Nephron (organoid): Measurements from ENCODE around the gene OR1A1.
"Not testable (repeated sequence)": the region's sequence is repeated elsewhere in the genome, so short reads cannot be mapped to it uniquely, and the experiment has no call there.

Experiments used
- H3K27ac Mint-ChIP-seq, 3 experiments: 2 replicates each; pipeline ENCODE4 v1.8.0; 2020; ENCODE audit warnings: mixed read lengths in 3 of 3, mild to moderate bottlenecking in 2 of 3, moderate library complexity in 1 of 3
- H3K27me3 Mint-ChIP-seq: 2 replicates; pipeline ENCODE4 v1.8.0; 2021; ENCODE audit warnings: low read depth, mild to moderate bottlenecking, moderate library complexity, mixed read lengths
- H3K36me3 Mint-ChIP-seq: 2 replicates; pipeline ENCODE4 v1.8.0; 2020; ENCODE audit warnings: low read depth, mixed read lengths
- H3K4me1 Mint-ChIP-seq: 2 replicates; pipeline ENCODE4 v1.8.0; 2020; ENCODE audit warnings: mixed read lengths
- H3K4me3 Mint-ChIP-seq, 3 experiments: 2 replicates each; pipeline ENCODE4 v1.8.0; 2020; ENCODE audit warnings: mild to moderate bottlenecking in 3 of 3, mixed read lengths in 3 of 3, moderate library complexity in 2 of 3
- H3K9me3 Mint-ChIP-seq: 2 replicates; pipeline ENCODE4 v1.8.0; 2020; ENCODE audit warnings: mixed read lengths
- CTCF ChIP-seq, 3 experiments: fragments of 200-600 bp; sonication (generic); IDR thresholded peaks; one replicate each; pipeline ENCODE4 v1.5.0; 2021; ENCODE audit warnings: antibody characterized with exemption in 3 of 3; ENCODE audit not compliant: unreplicated experiment in 3 of 3

Gene OR1A1

GRCh38 chr17:3213587-3213986 lies 6.1 kb downstream of the OR1A1 start:
- Mint-ChIP-seq H3K27ac (no peak overlapping the region), H3K36me3 (no peaks in the 10 kb centered on the region), H3K4me3 (no peak overlapping the region), H3K27me3 (peaks cover 8% of the 10 kb centered on the region), H3K4me1 (no peaks in the 10 kb centered on the region), H3K9me3 (peaks cover 12% of the 10 kb centered on the region)
- TF ChIP-seq CTCF (IDR thresholded peaks at IDR 0.05; ENCODE audit: unreplicated experiment in 3 of 3): no peak

- not testable (repeated sequence) for H3K4me3 Mint-ChIP-seq, H3K4me1 Mint-ChIP-seq, H3K36me3 Mint-ChIP-seq, H3K27ac Mint-ChIP-seq, H3K27me3 Mint-ChIP-seq
- H3K9me3 Mint-ChIP-seq: peaks cover 10% of the 10 kb centered on the region
Measured at GRCh38 chr17:3219978-3220377, 12.5 kb downstream of the OR1A1 start.

GRCh38 chr17:3221850-3222249 lies 14.4 kb downstream of the OR1A1 start:
- no peaks in the 10 kb centered on the region for H3K36me3 Mint-ChIP-seq
- H3K4me3 Mint-ChIP-seq: no peak overlapping the region
- H3K9me3 Mint-ChIP-seq: peaks cover 10% of the 10 kb centered on the region
- H3K4me1 Mint-ChIP-seq: no peaks in the 10 kb centered on the region
- H3K27ac Mint-ChIP-seq: no peak overlapping the region
- TF ChIP-seq CTCF (IDR thresholded peaks at IDR 0.05; ENCODE audit: unreplicated experiment in 3 of 3): no peak
- no peaks in the 10 kb centered on the region for H3K27me3 Mint-ChIP-seq

- H3K27ac Mint-ChIP-seq: no peak overlapping the region
- no peak overlapping the region for H3K4me3 Mint-ChIP-seq
- H3K27me3 Mint-ChIP-seq: no peaks in the 10 kb centered on the region
- H3K4me1 Mint-ChIP-seq: no peaks in the 10 kb centered on the region
- peaks cover 14% of the 10 kb centered on the region for H3K9me3 Mint-ChIP-seq
- no peak for TF ChIP-seq CTCF (IDR thresholded peaks at IDR 0.05; ENCODE audit: unreplicated experiment in 3 of 3)
- H3K36me3 Mint-ChIP-seq: no peaks in the 10 kb centered on the region
Measured at GRCh38 chr17:3222505-3222904, 15.0 kb downstream of the OR1A1 start.

- H3K9me3 Mint-ChIP-seq: peaks cover 11% of the 10 kb centered on the region
- not testable (repeated sequence) for H3K4me1 Mint-ChIP-seq, H3K27ac Mint-ChIP-seq, H3K36me3 Mint-ChIP-seq, H3K27me3 Mint-ChIP-seq, H3K4me3 Mint-ChIP-seq
Measured at GRCh38 chr17:3224721-3225352, 17.4 kb downstream of the OR1A1 start.

- H3K4me1 Mint-ChIP-seq, H3K27ac Mint-ChIP-seq, H3K36me3 Mint-ChIP-seq, H3K4me3 Mint-ChIP-seq, H3K9me3 Mint-ChIP-seq, H3K27me3 Mint-ChIP-seq: not testable (repeated sequence)
Measured at GRCh38 chr17:3232300-3232699, 24.8 kb downstream of the OR1A1 start.

GRCh38 chr17:3238685-3239084 lies 31.2 kb downstream of the OR1A1 start:
- not testable (repeated sequence) for H3K9me3 Mint-ChIP-seq, H3K4me3 Mint-ChIP-seq, H3K27me3 Mint-ChIP-seq, H3K27ac Mint-ChIP-seq, H3K36me3 Mint-ChIP-seq, H3K4me1 Mint-ChIP-seq

- H3K27me3 Mint-ChIP-seq, H3K9me3 Mint-ChIP-seq, H3K4me3 Mint-ChIP-seq, H3K27ac Mint-ChIP-seq, H3K36me3 Mint-ChIP-seq, H3K4me1 Mint-ChIP-seq: not testable (repeated sequence)
Measured at GRCh38 chr17:3241044-3241443, 33.6 kb downstream of the OR1A1 start.

GRCh38 chr17:3244841-3245240 lies 37.4 kb downstream of the OR1A1 start:
- not testable (repeated sequence) for H3K36me3 Mint-ChIP-seq, H3K4me3 Mint-ChIP-seq, H3K27ac Mint-ChIP-seq, H3K27me3 Mint-ChIP-seq, H3K4me1 Mint-ChIP-seq, H3K9me3 Mint-ChIP-seq

GRCh38 chr17:3249013-3249412 lies 41.5 kb downstream of the OR1A1 start:
- H3K27me3 Mint-ChIP-seq, H3K36me3 Mint-ChIP-seq: not testable (repeated sequence)

More at GRCh38 chr17:3249013-3249412, 41.5 kb downstream of the OR1A1 start:
- H3K4me3 Mint-ChIP-seq, H3K9me3 Mint-ChIP-seq, H3K4me1 Mint-ChIP-seq, H3K27ac Mint-ChIP-seq: not testable (repeated sequence)
